Activated CD4-positive, alpha-beta T cell treated with anti-CD3 and anti-CD28 coated beads for 24 hours (primary cell): Measurements from ENCODE around the gene CCDC192.
"Not testable (repeated sequence)": the region's sequence is repeated elsewhere in the genome, so short reads cannot be mapped to it uniquely, and the experiment has no call there.

Experiments
- DNase-seq, 2 donors: peaks; one replicate each; pipeline ENCODE4 v3.0.0-alpha.2; 2020; ENCODE audit warnings: low read depth in 2 of 2

CCDC192 gene

DNA sequence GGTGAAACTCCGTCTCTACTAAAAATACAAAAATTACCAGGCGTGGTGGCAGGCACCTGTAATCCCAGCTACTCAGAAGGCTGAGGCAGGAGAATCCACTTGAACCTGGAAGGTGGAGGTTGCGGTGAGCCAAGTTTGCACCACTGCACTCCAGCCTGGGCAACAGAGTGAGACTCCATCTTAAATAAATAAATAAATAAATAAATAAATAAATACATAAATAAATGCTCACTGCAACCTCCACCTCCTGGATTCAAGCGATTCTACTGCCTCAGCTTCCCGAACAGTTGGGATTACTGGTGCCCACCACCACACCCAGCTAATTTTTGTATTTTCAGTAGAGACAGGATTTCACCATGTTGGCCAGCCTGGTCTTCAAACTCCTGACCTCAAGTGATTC is 144.4 kb downstream of the CCDC192 start:
- not testable (repeated sequence) for DNase-seq

DNA sequence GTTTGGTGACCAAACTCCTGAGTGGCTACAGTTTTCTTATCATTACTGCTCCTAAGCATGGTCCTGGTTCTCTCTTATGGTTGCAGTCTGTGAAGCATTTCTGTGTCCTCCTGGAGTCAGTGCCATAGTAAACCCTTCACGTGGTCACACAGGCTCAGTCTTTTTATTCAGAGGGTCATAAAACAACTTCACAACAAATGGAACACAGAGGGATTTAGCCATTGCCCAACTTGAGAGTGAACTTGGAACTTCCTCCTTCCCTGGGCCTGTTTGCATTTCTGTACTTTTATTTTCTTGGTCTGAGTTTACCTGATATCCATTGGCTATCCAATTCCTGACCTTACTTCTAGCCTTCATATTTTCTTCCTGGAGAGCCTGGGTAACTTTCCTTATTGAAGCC is 144.9 kb downstream of the CCDC192 start:
- DNase-seq: no peak

DNA sequence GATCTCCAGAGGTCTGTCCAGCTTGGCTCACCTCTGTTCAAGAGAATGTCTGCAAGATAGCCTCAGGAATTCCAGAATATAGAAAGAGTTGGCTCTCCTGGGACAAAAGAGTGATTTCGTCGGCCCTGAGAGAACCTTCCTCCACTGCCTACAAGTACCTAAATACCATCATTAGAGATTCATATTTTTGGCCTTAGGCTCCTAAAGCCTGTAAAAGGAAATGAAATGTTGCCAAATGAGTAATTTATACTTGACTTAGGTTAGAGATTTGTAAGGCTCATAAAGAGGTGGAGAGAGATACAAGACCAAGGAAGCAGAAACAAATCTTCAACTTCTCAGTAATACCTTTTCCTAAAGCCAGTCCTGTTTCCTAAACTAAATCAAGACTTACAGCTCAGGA is 146.2 kb downstream of the CCDC192 start:
- DNase-seq: no peak

DNA sequence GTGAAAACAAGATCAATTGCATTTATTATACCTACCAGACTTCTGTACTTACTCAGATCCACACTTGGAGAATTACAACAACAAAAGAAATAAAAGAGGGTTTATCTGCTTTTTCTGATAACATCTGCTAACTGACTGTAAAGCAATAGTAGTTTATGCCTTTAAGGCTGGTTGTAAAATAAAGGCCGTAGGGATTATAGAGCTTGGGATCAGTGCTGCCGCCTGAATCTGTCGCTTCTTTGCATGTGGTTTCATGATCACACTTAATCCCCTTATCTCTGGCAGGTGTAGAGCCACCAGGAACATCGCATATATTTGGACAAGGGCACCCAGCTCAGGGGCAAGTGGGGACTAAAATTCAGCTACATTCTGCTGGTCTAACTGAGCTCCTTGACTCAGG is 146.7 kb downstream of the CCDC192 start:
- DNase-seq: no peak

DNA sequence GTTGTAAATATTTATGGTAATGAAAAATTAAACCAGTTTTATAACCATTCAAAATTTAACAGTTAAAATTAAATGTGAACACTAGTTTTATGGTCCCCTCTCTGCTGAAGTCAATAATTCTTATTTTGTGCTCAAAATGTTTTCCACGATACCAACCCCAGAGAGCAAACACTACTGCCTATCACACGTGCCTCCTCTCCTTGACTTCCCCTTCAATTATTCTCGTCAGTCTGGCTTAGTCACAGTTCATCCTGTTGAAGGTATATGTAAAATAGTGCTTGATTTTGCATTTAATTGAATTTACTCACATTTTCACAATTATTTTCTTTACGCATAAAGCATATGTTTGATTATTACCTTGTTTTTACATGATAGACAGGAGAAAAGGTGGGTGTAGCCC is 148.8 kb downstream of the CCDC192 start:
- DNase-seq: no peak

DNA sequence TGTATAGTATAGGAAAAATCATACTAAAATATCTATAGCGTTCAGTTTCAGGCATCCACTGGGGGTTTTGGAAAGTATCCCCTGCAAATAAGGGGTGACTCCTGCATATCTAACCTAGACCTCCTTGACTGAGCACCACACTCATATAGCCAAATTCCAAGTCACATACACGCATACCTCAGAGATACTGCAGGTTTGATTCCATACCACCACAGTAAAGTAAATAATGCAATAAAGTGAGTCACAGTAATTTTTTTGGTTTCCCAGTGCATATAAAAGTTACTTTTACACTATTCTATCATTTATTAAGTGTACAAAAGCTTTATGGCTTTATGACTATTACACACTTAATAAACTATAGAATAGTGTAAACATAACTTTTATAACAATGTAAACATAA is 151.3 kb downstream of the CCDC192 start:
- no peak for DNase-seq

DNA sequence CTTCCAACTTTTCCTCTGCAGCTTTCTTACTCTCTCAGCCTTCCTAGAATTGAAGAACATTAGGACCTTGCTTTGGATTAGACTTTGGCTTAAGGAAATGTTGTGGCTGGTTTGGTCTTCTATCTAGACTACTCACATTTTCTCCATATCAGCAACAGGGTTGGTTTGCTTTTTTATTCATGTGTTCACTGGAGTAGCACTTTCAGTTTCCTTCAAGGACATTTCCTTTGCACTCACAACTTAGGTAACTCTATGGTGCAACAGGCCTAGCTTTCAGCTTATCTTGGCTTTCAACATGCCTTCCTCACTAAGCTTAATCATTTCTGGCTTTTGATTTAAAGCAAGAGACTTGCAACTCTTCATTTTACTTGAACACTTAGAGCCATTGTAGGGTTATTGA is 153.1 kb downstream of the CCDC192 start:
- no peak for DNase-seq

DNA sequence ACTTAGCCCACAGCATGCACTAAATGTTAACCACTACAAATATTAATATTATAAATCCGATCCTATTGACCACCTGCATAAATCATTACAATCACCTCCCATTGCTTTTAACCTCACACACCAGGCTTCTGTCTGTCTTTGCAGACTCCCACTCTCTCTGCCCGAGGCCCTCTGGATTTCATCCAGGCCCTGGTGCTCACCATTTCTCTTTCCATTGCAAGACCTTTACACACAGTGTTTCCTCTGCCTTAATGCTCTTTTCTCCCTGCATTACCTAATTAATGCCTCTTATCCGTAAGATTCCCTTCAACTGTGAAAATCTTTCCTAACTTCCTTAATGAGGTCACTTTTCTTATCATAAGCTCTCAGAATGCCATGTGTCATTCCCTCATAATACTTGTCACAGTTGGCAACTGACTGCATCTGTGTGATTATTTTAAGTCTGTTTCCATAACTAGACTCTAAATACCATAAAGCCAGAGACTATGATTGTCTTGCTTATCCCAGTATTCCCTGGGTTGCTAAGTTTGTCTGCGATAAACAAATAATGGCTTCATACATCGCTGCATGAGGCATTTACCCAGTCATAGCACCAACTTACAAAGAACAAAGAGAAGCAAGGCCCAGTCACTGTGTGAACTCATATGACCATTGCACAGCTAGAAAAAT is 155.1 kb downstream of the CCDC192 start:
- DNase-seq: no peak

DNA sequence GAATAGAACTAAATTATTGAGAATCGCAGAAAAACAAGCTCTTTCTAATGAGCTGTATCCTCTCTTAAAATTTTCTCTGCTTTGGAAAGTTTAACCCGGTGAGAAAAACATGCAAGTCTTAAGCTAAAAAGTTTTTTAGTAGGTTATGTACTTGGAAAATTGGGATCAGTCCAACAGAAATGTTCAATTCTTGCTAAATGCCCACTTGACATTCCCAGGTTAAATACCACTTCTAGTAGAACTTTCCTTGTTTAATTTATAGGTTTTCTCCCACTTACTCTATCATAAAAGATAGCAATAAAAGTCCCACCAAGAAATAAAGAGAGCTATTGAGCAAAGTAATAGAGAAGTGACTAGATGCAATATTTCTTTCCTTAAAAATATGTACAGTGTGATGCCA is 157.1 kb downstream of the CCDC192 start:
- no peak for DNase-seq

DNA sequence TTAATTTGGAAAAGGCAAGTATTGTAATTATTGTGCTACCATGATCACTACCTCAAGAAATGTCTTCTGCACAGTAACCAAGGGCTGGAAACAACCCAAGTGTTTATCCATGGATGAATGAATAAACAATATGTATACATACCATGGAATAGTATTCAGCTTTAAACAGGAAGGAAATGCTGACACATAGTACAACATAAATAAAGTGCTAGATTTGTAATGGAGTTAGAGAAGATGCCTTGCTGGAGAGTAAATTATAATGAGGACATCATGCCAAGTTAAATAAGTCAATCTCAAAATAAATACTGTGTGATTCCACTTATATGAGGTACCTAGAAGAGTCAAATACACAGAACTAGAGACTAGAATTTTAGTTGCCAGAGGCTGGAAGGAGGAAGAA is 160.0 kb downstream of the CCDC192 start:
- DNase-seq: no peak

DNA sequence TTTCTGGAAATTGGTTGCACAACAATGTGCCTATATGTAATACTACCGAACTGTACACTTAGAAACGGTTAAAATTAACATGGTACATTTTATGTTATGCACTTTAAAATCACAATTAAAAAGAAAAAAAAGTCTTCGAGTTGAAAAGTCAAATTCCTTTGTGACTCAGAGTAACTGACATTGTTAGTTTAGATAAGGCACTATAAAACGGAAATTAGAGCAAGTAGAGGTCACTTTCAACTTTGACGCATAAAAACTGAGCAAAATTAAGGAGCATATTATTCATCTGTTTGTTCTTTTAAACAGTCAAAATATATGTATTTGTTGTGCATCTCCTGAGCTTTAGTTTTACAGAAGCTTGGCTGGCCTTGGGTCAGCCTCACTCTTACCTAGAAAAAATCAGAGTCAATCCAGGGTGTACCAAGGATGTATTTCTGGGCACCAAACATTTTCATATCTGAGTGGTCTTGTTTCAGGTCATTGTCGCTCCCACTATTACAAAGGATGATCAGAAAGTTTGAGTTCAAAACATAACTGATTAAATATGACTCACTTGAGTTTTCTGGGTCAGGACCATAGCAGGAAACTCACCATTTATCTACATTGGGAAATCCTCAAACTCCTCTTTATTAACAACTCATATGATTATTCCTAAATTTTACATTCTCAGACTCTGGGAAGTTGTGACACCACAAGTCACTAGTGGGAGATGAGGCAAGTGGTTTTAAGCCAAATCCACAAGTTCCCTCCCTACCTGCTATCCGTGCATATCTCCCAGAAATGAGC is 160.6 kb downstream of the CCDC192 start:
- DNase-seq: no peak

DNA sequence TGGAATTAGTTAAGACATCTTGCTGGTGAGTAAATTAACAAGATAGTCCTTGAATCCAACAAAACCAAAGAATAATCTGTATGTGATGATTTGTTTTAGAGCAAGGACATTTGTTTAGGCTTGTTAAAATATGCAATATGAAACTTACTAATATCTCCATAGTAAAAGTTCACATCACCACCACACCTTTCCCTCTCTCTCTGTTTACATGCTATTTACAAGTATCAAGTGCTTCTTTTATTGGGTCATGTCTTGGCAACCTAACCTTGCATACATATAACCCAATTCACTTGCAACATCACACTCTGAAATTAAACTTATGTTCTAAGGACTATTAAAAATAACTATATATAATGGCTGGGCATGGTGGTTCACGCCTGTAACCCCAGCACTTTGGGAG is 161.3 kb downstream of the CCDC192 start:
- DNase-seq: no peak

DNA sequence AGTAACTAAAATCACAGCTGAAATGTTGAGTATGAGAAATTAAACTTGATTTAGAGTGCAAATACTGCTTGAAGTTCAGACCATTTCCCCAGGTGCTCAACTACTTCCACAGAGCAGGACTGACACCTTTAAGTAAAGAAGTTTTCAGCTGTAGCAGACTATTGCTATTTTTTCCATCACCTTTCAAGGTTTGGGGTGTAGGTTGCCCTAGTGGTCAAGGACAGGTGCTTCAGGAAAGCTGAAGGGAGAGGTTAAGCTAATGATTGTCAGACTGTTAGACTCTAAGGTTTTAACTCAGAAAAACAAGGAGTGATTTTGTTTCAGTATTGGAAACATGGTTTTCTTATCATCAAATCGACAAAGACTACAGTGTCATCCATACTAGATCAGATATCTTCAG is 162.1 kb downstream of the CCDC192 start:
- no peak for DNase-seq

DNA sequence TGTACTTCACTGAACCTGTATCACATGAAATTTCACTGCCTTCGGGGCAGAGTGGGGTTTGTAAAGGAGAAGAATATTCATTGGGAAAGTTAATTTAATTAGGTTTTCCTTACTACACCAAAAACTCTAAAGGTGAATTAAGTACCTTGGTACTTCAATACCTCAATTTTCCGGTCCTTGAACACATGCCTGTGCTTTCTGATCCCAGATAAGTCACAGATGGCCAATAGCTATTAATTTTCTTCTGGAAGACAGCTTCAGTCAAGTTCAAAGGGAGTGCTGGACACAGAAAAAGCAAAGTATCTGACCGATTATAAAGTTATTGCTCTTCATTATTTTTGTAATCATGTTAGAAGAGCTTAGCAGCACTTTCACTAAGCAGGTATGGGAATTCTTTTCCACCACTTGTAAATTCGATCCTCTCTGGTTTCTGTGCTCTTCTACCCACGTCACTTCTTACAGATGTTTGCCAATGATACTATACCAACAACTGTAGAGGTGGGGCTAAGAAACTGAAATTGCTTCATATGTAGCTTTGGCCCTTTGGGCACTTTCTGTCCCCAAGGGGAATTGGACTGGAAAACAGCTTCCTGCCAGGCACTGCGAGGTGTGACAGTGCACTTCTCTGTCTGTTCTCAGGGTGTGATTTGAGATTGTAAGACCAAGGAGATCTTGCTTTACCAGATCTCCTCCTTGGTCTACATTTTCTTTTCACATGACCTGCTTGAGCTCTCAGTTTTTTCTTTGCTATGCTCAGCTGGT is 164.0 kb downstream of the CCDC192 start:
- no peak for DNase-seq

DNA sequence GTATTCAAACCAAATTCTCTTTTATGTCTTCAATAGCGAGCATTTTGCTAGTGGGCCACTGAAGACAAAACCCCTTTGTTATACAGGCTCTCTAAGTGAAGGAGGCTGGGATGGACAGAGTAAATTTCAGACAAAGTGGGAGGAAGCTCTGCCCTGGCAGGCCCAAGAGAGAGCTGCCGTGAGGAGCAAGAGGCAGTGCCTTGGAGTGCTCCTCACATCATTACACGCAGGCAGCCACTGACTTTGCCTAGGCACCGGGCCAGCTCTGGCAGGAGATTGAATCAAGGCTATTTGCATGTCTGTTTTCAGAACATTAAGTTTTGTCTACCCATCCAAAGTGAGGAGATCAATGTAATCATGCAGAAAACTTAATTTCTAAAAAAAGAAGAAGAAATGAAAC is 167.7 kb downstream of the CCDC192 start:
- no peak for DNase-seq

DNA sequence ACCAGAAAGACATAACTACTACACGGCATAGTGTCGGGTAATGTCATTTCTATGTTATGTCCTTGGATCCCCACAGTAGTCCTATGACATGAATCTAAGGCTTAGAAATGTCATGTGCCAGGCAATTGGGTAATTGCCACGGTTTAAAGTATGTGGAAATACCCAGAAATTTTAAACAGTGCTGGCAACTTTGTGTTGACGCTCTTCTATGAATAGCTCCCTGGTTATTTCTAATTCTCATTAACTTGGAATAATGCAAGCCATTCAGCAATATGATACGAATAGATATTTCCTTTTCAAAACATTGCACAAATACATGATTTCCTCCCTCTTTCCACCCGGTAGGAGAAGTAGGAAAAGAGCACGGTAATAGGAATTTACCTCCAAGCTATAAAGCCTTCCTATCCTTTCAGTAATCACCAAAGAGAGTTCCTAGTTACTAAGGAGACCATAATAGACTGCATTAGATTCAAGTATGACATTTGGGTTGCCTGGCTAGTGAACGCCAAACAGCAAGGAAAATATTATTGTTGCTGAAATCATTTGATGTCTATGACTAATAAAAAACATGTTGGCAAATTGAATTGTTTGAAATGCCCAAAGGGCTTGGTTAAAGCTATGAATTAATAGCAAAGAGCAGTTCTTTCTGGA is 168.4 kb downstream of the CCDC192 start:
- DNase-seq: no peak

DNA sequence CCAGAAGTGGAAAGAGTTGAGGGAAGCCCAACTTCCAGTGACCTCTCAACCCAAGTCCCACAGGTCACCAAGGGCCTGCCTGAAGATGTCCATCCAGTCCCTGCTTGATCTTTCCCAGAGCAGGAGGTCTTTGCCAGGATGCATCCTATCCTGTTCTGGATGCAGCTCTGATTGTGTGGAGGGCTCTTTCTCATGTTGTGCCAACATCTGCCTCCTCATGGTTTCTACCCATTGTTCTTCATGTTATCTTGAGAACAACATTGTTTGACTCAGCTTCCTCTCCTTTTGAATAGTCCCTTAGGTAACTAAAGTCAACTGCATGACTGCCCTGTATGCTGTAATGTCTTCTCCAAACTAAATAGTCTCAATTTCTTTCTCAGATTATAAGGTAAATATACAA is 169.3 kb downstream of the CCDC192 start:
- no peak for DNase-seq

DNA sequence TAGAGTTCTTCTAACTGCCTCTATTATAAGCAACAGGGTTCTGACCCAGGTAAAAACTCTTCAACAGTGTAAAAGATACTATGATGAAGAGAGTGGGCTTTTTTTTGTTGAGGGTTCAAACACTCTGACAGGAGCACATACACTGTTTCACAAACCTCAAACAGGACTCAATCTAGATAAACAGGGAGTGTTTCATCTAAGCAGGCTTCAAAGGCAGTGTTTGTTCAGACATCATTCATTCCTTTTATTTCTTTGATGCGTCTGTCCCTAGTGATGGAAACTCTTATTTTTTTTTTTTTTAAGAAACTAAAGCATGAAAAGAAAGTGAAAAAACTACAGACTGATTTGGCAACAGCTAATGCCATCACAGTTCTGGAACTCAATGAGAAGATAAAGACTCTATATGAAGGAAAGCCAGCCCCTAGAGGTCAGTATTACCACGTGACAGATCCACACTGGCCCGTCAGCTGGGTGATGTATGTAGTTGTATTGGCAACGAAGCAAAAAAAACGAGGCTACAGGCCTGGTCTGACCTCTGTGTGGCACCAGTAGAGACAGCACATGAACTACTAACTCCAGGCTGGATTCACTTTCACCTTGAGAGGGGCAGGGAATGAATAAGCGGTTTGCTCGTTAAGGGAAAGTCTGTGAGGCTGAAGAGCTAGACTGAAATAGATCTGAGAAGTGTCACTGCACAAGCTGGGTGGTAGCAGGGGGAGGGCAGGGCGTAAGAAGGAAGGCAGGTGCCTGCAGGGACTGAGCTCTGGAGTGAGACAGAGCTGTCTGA is 172.2 kb downstream of the CCDC192 start:
- peak in 1 of 2 donors; percentile 4 for DNase-seq

DNA sequence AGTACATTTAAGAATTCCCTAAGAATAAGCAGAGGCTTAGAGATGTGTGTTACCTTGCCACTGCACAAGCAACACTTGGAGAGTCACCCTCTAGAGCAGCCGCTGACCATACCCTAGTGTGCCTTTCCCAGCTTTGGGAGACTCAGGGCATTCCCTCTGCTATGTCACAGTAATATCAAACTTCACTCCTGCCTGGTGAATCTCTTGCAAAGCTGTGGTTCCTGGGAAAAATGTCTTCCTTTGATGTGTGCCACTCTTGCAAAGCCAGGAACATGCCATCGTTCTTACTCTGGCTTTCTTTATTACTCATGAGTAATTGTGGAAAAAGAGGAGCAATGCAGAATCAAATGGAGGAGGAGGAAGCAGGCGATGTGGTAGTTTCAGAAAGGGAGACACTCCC is 173.2 kb downstream of the CCDC192 start:
- no peak for DNase-seq

DNA sequence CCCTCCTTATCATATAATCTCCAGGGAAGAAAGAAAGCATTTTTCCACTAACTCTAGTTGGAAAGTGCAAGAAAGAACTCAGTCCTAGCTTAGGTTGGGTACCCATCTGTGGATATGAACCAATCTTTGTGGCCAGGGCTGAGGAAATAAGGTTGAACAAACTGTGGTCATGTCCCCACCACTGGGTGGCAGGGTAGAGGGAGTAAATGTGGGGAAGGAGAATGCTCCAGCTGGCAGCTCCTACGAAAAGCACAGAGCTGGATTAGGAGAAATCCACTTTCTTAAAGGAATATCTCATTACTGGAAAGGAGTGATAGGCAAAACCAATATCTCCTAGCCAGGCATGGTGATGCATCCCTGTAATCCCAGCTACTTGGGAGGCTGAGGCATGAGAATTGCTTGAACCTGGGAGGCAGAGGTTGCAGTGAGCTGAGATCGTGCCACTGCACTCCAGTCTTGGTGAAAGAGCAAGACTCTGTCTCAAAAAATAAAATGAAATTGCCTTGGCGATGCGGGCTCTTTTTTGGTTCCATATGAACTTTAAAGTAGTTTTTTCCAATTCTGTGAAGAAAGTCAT is 175.1 kb downstream of the CCDC192 start:
- DNase-seq: no peak

DNA sequence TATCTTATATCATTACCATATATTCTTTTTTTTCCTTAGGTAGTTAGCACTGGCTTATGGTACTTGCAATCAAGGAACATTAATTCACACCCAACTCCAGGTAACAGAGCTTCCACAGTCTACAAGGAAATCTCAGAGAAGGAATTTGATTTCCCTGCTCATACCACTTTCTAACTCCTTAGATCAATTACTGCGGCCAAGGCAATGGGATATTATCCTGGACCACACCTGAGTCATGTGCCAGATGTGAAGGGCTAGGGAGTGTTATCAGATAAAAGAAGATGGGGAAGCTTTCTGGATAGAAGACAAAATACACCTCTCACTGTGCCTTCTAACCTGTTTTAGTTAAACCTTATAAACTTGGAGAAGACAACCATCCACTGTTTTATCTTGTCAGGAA is 181.2 kb downstream of the CCDC192 start:
- no peak for DNase-seq
